HG03045 (cell line): ENCODE results near the gene SLC7A9.

Experiments used
- ATAC-seq: cut with Tn5 transposase; IDR thresholded peaks from one replicate; pipeline ENCODE4 v1.9.1; 2021; ENCODE audit warnings: mild to moderate bottlenecking, moderate library complexity; ENCODE audit not compliant: unreplicated experiment

The SLC7A9 gene

DNA sequence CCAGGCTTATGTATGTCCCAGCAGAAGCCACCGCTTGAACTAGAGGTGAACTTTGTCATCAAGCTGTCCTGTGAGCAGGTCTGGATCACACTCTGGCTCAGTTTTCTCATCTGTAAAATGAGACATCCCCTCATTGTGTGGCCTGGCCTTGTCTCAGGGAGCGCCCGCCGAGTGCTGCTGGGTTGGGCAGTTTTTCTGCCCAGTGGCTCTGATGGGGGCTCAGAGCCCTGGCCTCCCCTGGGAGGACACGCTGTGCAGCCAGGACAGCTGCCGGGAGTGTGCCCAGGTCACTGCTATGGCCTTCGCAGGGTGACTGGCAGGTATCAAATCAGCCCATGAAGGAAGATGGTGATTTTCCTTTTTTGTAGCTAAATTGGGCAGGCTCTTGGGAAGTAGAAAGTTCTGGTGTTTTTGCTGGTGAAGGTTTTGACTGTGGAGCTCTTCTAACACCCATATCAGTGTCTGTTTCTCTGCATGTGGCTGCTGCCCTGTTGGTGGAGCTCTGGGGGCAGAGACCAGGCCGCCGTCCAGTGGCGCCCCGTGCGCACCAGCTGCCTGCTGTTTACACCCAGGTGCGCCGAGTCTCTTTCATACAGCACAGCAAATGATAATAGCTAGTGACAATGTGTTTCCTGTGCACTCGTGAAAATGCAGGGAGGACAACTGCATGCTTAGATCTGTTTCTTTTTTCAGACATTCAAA lies 40.8 kb downstream of the SLC7A9 start:
- no peak for ATAC-seq

- ATAC-seq = no peak
Observed at GRCh38 chr19:32828139-32828538, 41.4 kb downstream of the SLC7A9 start.

DNA sequence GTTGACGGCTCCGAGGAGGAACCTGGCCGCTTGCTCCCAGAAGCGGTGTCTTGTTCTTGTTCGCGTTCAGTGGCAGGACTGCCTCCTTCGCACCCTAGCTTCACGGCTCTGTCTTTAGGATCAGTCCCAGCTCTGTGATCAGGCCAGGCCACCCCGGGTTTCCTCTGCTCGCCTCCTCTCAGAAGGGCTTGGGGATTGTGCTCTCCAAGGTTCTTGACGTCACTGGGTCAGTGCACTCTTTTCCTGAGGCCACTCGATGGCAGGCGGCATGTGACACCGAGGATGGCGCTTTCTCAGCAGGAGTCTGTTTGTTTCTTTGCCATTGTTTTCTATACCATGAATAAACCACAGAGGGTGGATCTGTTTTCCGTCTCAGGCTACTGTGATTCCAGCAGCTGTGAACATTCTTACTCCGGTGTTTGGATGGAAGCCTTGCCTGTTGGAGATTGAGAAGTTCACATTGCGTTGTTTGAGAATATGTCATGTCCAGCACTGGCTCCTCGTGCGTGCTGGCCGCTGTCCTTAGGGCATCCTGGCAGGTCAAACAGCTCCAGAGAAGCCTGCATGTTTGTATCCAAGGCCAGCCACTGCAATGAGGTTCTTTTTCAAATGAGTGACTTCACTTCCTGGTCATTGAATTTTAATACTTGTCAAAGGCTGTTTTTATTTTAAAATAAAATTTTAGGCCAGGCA lies 44.5 kb downstream of the SLC7A9 start:
- ATAC-seq = no peak

GRCh38 chr19:32824191-32824751 lies 45.3 kb downstream of the SLC7A9 start:
- ATAC-seq = no peak

DNA sequence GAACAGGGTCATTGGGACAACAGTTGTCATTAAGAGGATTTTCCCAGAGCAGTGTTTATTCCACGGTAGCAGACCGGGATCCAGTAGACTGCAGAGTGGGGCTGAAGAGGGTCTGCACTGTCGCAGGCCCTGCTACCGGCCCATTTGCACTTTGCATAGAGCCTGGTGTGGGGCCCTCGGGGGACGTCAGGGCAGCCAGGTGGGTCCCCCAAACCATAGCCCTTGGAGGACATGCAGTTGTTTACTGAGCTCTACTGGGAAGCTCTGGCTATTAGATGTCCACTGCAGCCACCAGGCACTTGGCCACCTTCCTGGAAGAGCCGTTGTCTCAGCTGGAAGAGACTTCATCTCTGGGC lies 45.8 kb downstream of the SLC7A9 start:
- no peak for ATAC-seq

GRCh38 chr19:32822916-32823746 lies 46.4 kb downstream of the SLC7A9 start:
- ATAC-seq = no peak

- ATAC-seq = no peak
Observed at GRCh38 chr19:32819419-32820400, 49.9 kb downstream of the SLC7A9 start.

- ATAC-seq = no peak
Observed at GRCh38 chr19:32818536-32818935, 51.0 kb downstream of the SLC7A9 start.

GRCh38 chr19:32817569-32818476 lies 51.7 kb downstream of the SLC7A9 start:
- no peak for ATAC-seq

DNA sequence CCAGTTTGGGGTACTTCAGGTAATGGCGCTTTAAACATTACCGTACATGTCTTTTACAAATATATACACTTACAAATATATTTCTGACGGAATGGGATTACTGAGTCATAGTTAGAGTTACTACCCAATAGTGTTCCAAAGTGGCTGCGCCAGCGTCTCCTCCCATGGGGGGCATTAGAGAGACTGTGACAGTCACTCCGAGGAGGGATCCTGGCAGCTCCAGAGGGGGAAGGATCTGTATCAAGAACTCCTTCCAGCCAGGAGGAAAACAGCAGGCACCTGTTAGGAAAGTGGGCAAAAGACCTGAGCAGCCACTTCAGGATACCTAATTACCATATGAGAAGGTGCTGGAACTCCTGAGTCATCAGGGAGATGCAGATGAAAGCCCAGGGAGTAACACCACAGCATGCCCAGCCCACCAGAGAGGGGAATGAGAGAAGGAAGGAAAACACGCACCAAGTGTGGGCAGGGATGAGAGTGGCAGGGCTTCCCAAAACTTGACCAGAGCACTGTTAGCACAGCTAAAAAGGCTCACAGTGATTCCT lies 52.9 kb downstream of the SLC7A9 start:
- no peak for ATAC-seq

GRCh38 chr19:32814624-32815023 lies 54.9 kb downstream of the SLC7A9 start:
- no peak for ATAC-seq

DNA sequence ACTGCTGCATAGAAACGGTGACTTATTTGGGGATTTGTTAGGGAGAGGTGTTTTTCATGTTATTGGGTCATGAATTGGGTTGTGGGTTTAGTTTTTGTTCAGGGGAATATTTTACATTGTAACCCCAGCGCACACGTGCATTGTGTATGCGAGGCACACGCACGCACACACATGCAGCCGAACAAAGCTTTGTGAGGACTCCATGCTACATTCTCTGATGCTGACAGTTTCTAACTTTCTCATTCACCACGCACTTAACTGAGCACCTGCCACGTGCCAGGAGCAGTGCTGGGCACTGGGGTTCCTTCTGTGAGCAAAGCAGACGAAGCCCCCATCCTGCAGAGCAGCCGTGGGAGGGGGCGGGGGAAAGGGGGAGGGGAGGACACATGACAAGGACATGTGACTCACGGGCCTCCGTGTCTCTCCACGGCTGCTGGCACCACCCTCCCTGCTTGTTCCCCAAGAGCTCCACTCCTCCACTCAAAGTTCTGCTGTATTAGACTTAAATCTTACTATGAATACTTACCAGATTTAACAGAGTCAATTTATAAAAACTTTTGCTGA lies 55.6 kb downstream of the SLC7A9 start:
- no peak for ATAC-seq

DNA sequence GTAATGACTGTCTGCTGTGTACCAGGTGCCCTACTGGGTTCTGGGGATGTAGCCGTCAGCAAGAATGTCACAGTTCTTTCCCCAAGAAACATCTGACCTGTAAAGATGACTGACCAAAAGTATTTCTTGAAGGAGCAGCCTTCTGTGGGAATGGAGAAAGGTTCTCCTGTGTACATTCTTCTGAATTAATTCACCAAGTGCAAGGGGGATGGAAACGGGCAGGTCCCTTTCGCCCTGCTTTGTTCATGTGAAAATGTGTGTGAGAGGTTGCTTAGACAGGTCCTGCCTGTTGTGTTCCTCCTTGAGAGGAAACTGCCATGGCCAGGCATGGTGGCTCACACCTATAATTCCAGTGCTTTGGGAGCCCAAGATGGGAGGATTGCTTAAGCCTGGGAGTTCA lies 57.0 kb downstream of the SLC7A9 start:
- ATAC-seq = no peak

- no peak for ATAC-seq
Observed at GRCh38 chr19:32812036-32812435, 57.5 kb downstream of the SLC7A9 start.

DNA sequence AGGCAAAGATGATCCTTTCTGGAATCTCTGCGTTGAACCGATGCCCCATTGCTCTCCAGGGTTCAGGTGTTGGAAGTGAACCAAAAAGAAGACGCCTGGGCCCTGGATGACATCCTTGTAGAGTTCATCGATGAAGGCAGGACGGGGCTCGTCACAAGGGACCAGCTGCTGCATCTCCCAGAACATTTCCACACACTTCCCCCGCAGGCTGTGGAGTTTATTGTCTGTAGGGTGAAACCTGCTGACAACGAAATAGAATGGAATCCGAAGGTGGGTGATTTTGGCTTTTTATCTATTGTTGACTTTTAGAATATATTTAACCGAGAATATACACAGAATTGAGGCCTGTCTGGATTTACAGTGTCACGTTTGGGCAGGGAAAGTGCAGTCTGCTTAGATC lies 58.4 kb downstream of the SLC7A9 start:
- ATAC-seq = no peak

- ATAC-seq = no peak
Observed at GRCh38 chr19:32810452-32810851, 59.1 kb downstream of the SLC7A9 start.

- ATAC-seq = no peak
Observed at GRCh38 chr19:32809754-32810153, 59.8 kb downstream of the SLC7A9 start.

- ATAC-seq = no peak
Observed at GRCh38 chr19:32809254-32809653, 60.3 kb downstream of the SLC7A9 start.

DNA sequence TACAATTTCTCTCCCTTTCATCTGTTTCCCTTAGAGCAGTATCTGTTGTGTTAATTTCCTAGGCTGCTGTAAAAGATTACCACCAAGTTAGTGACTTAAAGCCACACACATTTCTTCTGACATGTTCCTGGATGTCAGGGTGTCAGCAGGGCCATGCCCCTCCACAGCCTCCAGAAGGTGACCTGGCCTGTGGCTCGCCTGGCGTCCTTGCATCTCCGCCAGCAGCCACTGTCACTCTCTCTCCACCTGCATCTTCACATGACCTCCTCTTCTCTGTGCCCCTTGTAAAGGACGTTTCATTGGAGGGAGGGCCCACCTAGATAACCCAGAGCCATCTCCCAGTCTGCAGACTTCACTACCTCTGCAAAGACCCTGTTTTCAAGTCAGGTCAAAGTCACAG lies 61.3 kb downstream of the SLC7A9 start:
- no peak for ATAC-seq
